IgD-negative memory B cell (primary cell): ENCODE results near the gene ETFB. TPM values are rescaled to one million over a fixed set of nuclear protein-coding genes. Genes with fewer than 3 reads are reported as not detected.
A peak's percentile ranks its signal among the peaks of the same experiment; 100 is the strongest.

Source experiments
- H3K27ac Mint-ChIP-seq, 3 donors: one replicate each; pipeline ENCODE4 v1.8.0; 2020 to 2022; ENCODE audit warnings: mild to moderate bottlenecking in 3 of 3, mixed read lengths in 3 of 3, moderate library complexity in 1 of 3
- H3K27me3 Mint-ChIP-seq: one replicate; pipeline ENCODE4 v1.8.0; 2021; ENCODE audit warnings: mixed read lengths
- H3K36me3 Mint-ChIP-seq: one replicate; pipeline ENCODE4 v1.8.0; 2020; ENCODE audit warnings: mild to moderate bottlenecking, mixed read lengths
- H3K4me1 Mint-ChIP-seq, 3 donors: one replicate each; pipeline ENCODE4 v1.8.0; 2020 to 2022; ENCODE audit warnings: mixed read lengths in 3 of 3, mild to moderate bottlenecking in 1 of 3
- H3K4me3 Mint-ChIP-seq, 4 donors: one replicate each; pipeline ENCODE4 v1.8.0; 2020 to 2022; ENCODE audit warnings: mild to moderate bottlenecking in 4 of 4, mixed read lengths in 4 of 4, moderate library complexity in 3 of 4
- H3K9me3 Mint-ChIP-seq, 3 donors: one replicate each; pipeline ENCODE4 v1.8.0; 2020 to 2021; ENCODE audit warnings: mixed read lengths in 3 of 3, mild to moderate bottlenecking in 1 of 3
- polyA plus RNA-seq: library from polyadenylated mRNA; unstranded; fragments of 300-500 nt; fragmentation: Illumina TruSeq; gene quantifications from one replicate; pipeline ENCODE4 v1.2.3, GENCODE V29; 2021

Gene ETFB
- polyA plus RNA-seq, 1 donor from 2014 or later: 91.4 TPM

GRCh38 chr19:51367255-51367564, 1.0 kb upstream of the ETFB start:
- Mint-ChIP-seq H3K4me3 (peak overlapping the region; percentile 89 to 98 (median 96)), H3K27me3 (no peaks in the 10 kb centered on the region), H3K4me1 (peaks cover 6 to 24% (median 16%) of the 10 kb centered on the region in 3 donors), H3K36me3 (no peaks in the 10 kb centered on the region), H3K9me3 (no peaks in the 10 kb centered on the region), H3K27ac (peak overlapping the region; percentile 89 to 98 (median 97))

- Mint-ChIP-seq H3K27me3 (no peaks in the 10 kb centered on the region), H3K27ac (peak overlapping the region; percentile 89 to 98 (median 97)), H3K4me3 (peak overlapping the region; percentile 89 to 98 (median 96)), H3K9me3 (no peaks in the 10 kb centered on the region), H3K36me3 (no peaks in the 10 kb centered on the region), H3K4me1 (peaks cover 6 to 24% (median 16%) of the 10 kb centered on the region in 3 donors)
Observed at GRCh38 chr19:51366389-51367254, 434 bp upstream of the ETFB start.

GRCh38 chr19:51365211-51365964, 800 bp downstream of the ETFB start:
- Mint-ChIP-seq H3K4me1 (peaks cover 6 to 24% (median 16%) of the 10 kb centered on the region in 3 donors), H3K27me3 (no peaks in the 10 kb centered on the region), H3K36me3 (no peaks in the 10 kb centered on the region), H3K9me3 (no peaks in the 10 kb centered on the region), H3K27ac (peak overlapping the region; percentile 89 to 98 (median 95)), H3K4me3 (peak overlapping the region; percentile 89 to 98 (median 96))

- H3K36me3 Mint-ChIP-seq: no peaks in the 10 kb centered on the region
- no peaks in the 10 kb centered on the region for H3K27me3 Mint-ChIP-seq
- peak overlapping the region in 3 of 4 donors; percentile 38 to 74 (median 47) for H3K4me3 Mint-ChIP-seq
- no peaks in the 10 kb centered on the region for H3K9me3 Mint-ChIP-seq
- H3K27ac Mint-ChIP-seq: peak overlapping the region in 1 of 3 donors; percentile 34
- H3K4me1 Mint-ChIP-seq: peaks cover 6 to 24% (median 16%) of the 10 kb centered on the region in 3 donors
Observed at GRCh38 chr19:51364200-51365106, 1.7 kb downstream of the ETFB start.

GRCh38 chr19:51361239-51361638, 4.9 kb downstream of the ETFB start:
- no peaks in the 10 kb centered on the region for H3K9me3 Mint-ChIP-seq
- H3K27me3 Mint-ChIP-seq: no peaks in the 10 kb centered on the region
- peaks cover 6 to 24% (median 17%) of the 10 kb centered on the region in 3 donors for H3K4me1 Mint-ChIP-seq
- no peak overlapping the region for H3K27ac Mint-ChIP-seq
- H3K4me3 Mint-ChIP-seq: no peak overlapping the region
- H3K36me3 Mint-ChIP-seq: no peaks in the 10 kb centered on the region

GRCh38 chr19:51359294-51359693, 6.9 kb downstream of the ETFB start:
- Mint-ChIP-seq H3K4me1 (peaks cover 0 to 15% (median 12%) of the 10 kb centered on the region in 3 donors), H3K27ac (no peak overlapping the region)

GRCh38 chr19:51357952-51358351, 8.2 kb downstream of the ETFB start:
- Mint-ChIP-seq H3K27me3 (no peaks in the 10 kb centered on the region), H3K27ac (peak overlapping the region in 1 of 3 donors; percentile 50), H3K4me1 (peaks cover 0 to 8% (median 7%) of the 10 kb centered on the region in 3 donors), H3K9me3 (no peaks in the 10 kb centered on the region), H3K4me3 (no peak overlapping the region), H3K36me3 (peaks cover 2% of the 10 kb centered on the region)

More at GRCh38 chr19:51359294-51359693, 6.9 kb downstream of the ETFB start:
- Mint-ChIP-seq H3K27me3 (no peaks in the 10 kb centered on the region), H3K36me3 (peaks cover 2% of the 10 kb centered on the region), H3K9me3 (no peaks in the 10 kb centered on the region), H3K4me3 (no peak overlapping the region)

DNA sequence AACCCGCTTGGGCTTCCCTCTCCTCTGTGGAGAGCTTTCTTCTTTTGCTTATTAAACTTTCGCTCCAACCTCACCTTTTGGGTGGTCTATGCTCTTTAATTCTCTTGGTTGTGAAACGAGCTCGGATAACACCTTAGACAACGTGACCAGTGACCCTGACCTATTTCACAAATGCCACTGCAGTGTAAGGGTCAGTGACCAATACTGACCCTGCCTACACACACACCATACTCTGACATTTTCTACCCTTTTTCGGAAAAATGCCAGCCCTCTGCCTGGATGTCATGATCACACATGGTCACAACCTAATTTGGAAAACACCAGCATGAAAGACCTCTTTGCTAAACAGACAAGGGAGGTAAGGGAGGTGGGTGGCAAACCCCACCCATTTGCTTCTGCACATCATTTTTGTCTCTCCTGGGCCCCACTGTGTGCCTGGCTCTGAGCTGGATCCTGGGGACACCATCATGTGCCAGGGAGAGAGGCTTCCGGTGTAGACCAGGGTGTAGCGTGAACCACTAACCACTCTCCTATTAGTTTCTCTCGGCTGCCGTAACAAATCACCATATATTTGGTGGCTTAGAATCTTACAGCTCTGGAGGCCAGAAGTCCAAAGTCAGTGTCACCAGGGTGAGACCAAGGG, 9.9 kb downstream of the ETFB start:
- no peaks in the 10 kb centered on the region for H3K9me3 Mint-ChIP-seq
- H3K27me3 Mint-ChIP-seq: no peaks in the 10 kb centered on the region
- H3K36me3 Mint-ChIP-seq: peaks cover 4% of the 10 kb centered on the region
- H3K4me3 Mint-ChIP-seq: no peak overlapping the region
- H3K4me1 Mint-ChIP-seq: peaks cover 0 to 8% (median 1%) of the 10 kb centered on the region in 3 donors
- peak overlapping the region in 1 of 3 donors; percentile 39 for H3K27ac Mint-ChIP-seq

GRCh38 chr19:51354742-51355148, 11.4 kb downstream of the ETFB start:
- Mint-ChIP-seq H3K27ac (peak overlapping the region in 1 of 3 donors; percentile 32), H3K27me3 (no peaks in the 10 kb centered on the region), H3K4me1 (peaks cover 0 to 8% (median 1%) of the 10 kb centered on the region in 3 donors), H3K4me3 (no peak overlapping the region), H3K9me3 (no peaks in the 10 kb centered on the region), H3K36me3 (peaks cover 4% of the 10 kb centered on the region)

DNA sequence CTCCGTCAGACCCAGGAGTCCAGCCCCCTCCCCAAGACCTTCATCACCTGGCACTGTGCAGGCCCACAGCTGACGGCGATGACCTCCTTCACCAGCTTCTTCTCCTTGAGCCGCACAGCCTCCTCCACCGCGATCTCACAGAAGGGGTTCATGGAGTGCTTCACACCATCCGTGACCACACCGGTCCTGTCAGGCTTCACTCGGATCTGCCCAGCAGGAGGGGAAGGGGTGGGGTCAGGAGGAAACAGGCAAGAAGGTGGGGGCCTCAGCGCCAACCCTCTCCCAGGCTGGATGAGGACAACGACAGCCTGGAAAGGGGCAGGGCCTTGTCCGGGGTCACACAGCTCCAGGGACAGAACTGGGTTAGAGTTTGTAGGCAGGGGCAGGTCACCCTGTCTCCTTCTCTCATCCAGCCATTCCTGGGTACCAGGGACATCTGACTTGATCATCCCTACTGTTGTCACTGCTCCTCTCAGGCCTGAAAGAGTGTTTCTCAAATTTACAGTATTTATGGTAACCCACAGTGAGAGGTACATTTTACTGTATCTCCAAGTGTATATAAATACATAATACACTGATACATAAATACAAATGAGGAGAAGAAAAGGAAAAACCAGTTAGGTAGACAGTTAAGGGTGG, 12.0 kb downstream of the ETFB start:
- Mint-ChIP-seq H3K4me3 (no peak overlapping the region), H3K4me1 (peaks cover 0 to 3% (median 1%) of the 10 kb centered on the region in 3 donors), H3K36me3 (peaks cover 4% of the 10 kb centered on the region), H3K27me3 (no peaks in the 10 kb centered on the region), H3K27ac (no peak overlapping the region), H3K9me3 (no peaks in the 10 kb centered on the region)

DNA sequence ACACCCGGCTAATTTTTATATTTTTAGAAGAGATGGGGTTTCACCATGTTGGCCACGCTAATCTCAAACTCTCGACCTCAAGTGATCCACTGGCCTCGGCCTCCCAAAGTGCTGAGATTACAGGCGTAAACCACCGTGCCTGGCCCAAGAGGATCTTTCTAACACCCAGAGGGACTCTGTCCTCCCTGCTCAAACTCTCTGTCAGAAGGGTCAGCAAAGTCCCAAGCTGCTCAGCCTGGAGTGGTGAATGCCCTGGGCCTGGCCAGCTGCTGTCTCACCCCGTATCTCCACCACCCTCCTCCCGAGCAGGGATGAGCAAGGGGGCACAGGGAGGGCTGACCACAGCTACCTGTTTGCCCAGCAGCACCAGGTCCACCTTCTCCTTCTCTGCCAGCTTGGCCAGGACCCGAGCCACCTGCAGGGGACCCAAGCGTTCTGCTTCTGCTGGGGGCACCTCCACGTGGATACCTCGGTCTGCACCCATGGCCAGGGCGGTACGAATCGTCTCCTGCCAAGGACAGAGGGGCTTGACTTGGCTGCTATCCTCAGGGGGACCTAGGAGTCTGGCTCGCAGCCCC, 13.3 kb downstream of the ETFB start:
- Mint-ChIP-seq H3K27ac (no peak overlapping the region), H3K9me3 (no peaks in the 10 kb centered on the region), H3K27me3 (no peaks in the 10 kb centered on the region), H3K4me1 (peaks cover 0 to 1% (median 1%) of the 10 kb centered on the region in 3 donors), H3K4me3 (no peak overlapping the region), H3K36me3 (peaks cover 4% of the 10 kb centered on the region)

- peaks cover 4% of the 10 kb centered on the region for H3K36me3 Mint-ChIP-seq
- H3K27ac Mint-ChIP-seq: no peak overlapping the region
- no peaks in the 10 kb centered on the region for H3K27me3 Mint-ChIP-seq
- H3K4me1 Mint-ChIP-seq: peaks cover 0 to 1% (median 1%) of the 10 kb centered on the region in 3 donors
- no peak overlapping the region for H3K4me3 Mint-ChIP-seq
- no peaks in the 10 kb centered on the region for H3K9me3 Mint-ChIP-seq
Observed at GRCh38 chr19:51351266-51351990, 14.8 kb downstream of the ETFB start.
